ENCODE measurements around the gene DAB1.

Gene DAB1

GRCh38 chr1:57122031-57122430, 301.8 kb downstream of the DAB1 start:
- ChIA-PET CTCF (interaction anchor here (0.6 kb wide), 2 partner anchors 301 to 592 kb away, joined by 3 read pairs; no protein-coding TSS in a partner anchor), POLR2A (no interaction called here)
- TF ChIP-seq LEF1 (IDR thresholded peaks at IDR 0.05; ENCODE audit: borderline replicate concordance) (no peak), FOXA1 (IDR thresholded peaks at IDR 0.05) (no peak), BHLHE40 (IDR thresholded peaks at IDR 0.05; ENCODE audit: borderline replicate concordance) (no peak), CTBP1 (IDR thresholded peaks at IDR 0.05; ENCODE audit: borderline replicate concordance) (no peak), ELF4 (IDR thresholded peaks at IDR 0.05) (no peak), FOXM1 (IDR thresholded peaks at IDR 0.05; ENCODE audit: borderline replicate concordance) (no peak), SP1 (IDR thresholded peaks at IDR 0.05) (no peak), TARDBP (IDR thresholded peaks at IDR 0.05) (no peak), NFRKB (IDR thresholded peaks at IDR 0.05) (no peak), HDGF (IDR thresholded peaks at IDR 0.05; ENCODE audit: borderline replicate concordance) (no peak), ZNF384 (IDR thresholded peaks at IDR 0.05) (no peak), ARNT (IDR thresholded peaks at IDR 0.05) (no peak), FOXK2 (IDR thresholded peaks at IDR 0.05) (no peak), SUZ12 (IDR thresholded peaks at IDR 0.05) (no peak), L3MBTL2 (conservative IDR thresholded peaks at IDR 0.05) (no peak)
- DNase-seq (ENCODE audit: extremely low spot score) = no peak

GRCh38 chr1:57118948-57119603, 304.8 kb downstream of the DAB1 start:
- ChIA-PET CTCF (no interaction called here), POLR2A (no interaction called here)
- DNase-seq (ENCODE audit: extremely low spot score) = no peak
- no peak for TF ChIP-seq FOXA1 (IDR thresholded peaks at IDR 0.05)
- peak; percentile 26; the same call in 1 of the 2 replicates for TF ChIP-seq PKNOX1 (IDR thresholded peaks at IDR 0.05)
- TF ChIP-seq ARNT (IDR thresholded peaks at IDR 0.05) = no peak
- TF ChIP-seq ELF4 (IDR thresholded peaks at IDR 0.05) = no peak

GRCh38 chr1:57117753-57118152, 306.1 kb downstream of the DAB1 start:
- CTCF ChIA-PET = interaction anchor here (0.6 kb wide), 1 partner anchor 834 kb away, joined by 3 read pairs; no protein-coding TSS in a partner anchor

GRCh38 chr1:57116871-57117270, 307.0 kb downstream of the DAB1 start:
- TF ChIP-seq PKNOX1 (IDR thresholded peaks at IDR 0.05) (no peak), HDGF (IDR thresholded peaks at IDR 0.05; ENCODE audit: borderline replicate concordance) (no peak), ARNT (IDR thresholded peaks at IDR 0.05) (no peak), FOXA1 (IDR thresholded peaks at IDR 0.05) (no peak), L3MBTL2 (conservative IDR thresholded peaks at IDR 0.05) (no peak), SP1 (IDR thresholded peaks at IDR 0.05) (no peak), BHLHE40 (IDR thresholded peaks at IDR 0.05; ENCODE audit: borderline replicate concordance) (no peak), ZNF384 (IDR thresholded peaks at IDR 0.05) (no peak), NFRKB (IDR thresholded peaks at IDR 0.05) (no peak), TARDBP (IDR thresholded peaks at IDR 0.05) (no peak), ELF4 (IDR thresholded peaks at IDR 0.05) (no peak), FOXM1 (IDR thresholded peaks at IDR 0.05; ENCODE audit: borderline replicate concordance) (no peak), FOXK2 (IDR thresholded peaks at IDR 0.05) (no peak), SUZ12 (IDR thresholded peaks at IDR 0.05) (no peak), LEF1 (IDR thresholded peaks at IDR 0.05; ENCODE audit: borderline replicate concordance) (no peak)
- ChIA-PET POLR2A (no interaction called here), CTCF (no interaction called here)
- no peak for DNase-seq (ENCODE audit: extremely low spot score)

More at GRCh38 chr1:57117753-57118152, 306.1 kb downstream of the DAB1 start:
- no peak for DNase-seq (ENCODE audit: extremely low spot score)
- TF ChIP-seq PKNOX1 (IDR thresholded peaks at IDR 0.05) (no peak), ELF4 (IDR thresholded peaks at IDR 0.05) (no peak), FOXM1 (IDR thresholded peaks at IDR 0.05; ENCODE audit: borderline replicate concordance) (no peak), BHLHE40 (IDR thresholded peaks at IDR 0.05; ENCODE audit: borderline replicate concordance) (no peak), L3MBTL2 (conservative IDR thresholded peaks at IDR 0.05) (no peak), FOXK2 (IDR thresholded peaks at IDR 0.05) (no peak), CTBP1 (IDR thresholded peaks at IDR 0.05; ENCODE audit: borderline replicate concordance) (no peak), SP1 (IDR thresholded peaks at IDR 0.05) (no peak), ZNF384 (IDR thresholded peaks at IDR 0.05) (no peak), LEF1 (IDR thresholded peaks at IDR 0.05; ENCODE audit: borderline replicate concordance) (no peak), NFRKB (IDR thresholded peaks at IDR 0.05) (no peak), SUZ12 (IDR thresholded peaks at IDR 0.05) (no peak), FOXA1 (IDR thresholded peaks at IDR 0.05) (no peak), HDGF (IDR thresholded peaks at IDR 0.05; ENCODE audit: borderline replicate concordance) (no peak), ARNT (IDR thresholded peaks at IDR 0.05) (no peak), TARDBP (IDR thresholded peaks at IDR 0.05) (no peak)
- POLR2A ChIA-PET = no interaction called here

- no peak for DNase-seq (ENCODE audit: extremely low spot score)
- POLR2A ChIA-PET = no interaction called here
- TF ChIP-seq L3MBTL2 (conservative IDR thresholded peaks at IDR 0.05) = no peak
- TF ChIP-seq PKNOX1 (IDR thresholded peaks at IDR 0.05) = no peak
- no peak for TF ChIP-seq HDGF (IDR thresholded peaks at IDR 0.05; ENCODE audit: borderline replicate concordance)
- TF ChIP-seq FOXA1 (IDR thresholded peaks at IDR 0.05) = no peak
- TF ChIP-seq BHLHE40 (IDR thresholded peaks at IDR 0.05; ENCODE audit: borderline replicate concordance) = no peak
- no peak for TF ChIP-seq TARDBP (IDR thresholded peaks at IDR 0.05)
- no peak for TF ChIP-seq LEF1 (IDR thresholded peaks at IDR 0.05; ENCODE audit: borderline replicate concordance)
- no peak for TF ChIP-seq NFRKB (IDR thresholded peaks at IDR 0.05)
- no peak for TF ChIP-seq ZNF384 (IDR thresholded peaks at IDR 0.05)
- no peak for TF ChIP-seq FOXK2 (IDR thresholded peaks at IDR 0.05)
- TF ChIP-seq ELF4 (IDR thresholded peaks at IDR 0.05) = no peak
- no peak for TF ChIP-seq ARNT (IDR thresholded peaks at IDR 0.05)
- no peak for TF ChIP-seq SP1 (IDR thresholded peaks at IDR 0.05)
- no peak for TF ChIP-seq FOXM1 (IDR thresholded peaks at IDR 0.05; ENCODE audit: borderline replicate concordance)
- no peak for TF ChIP-seq SUZ12 (IDR thresholded peaks at IDR 0.05)
- no peak for TF ChIP-seq CTBP1 (IDR thresholded peaks at IDR 0.05; ENCODE audit: borderline replicate concordance)
- CTCF ChIA-PET = no interaction called here
Measured at GRCh38 chr1:57115030-57115614, 308.7 kb downstream of the DAB1 start.
